K562 (cell line): ENCODE data around the gene MTOR. TPM values are rescaled to one million over a fixed set of nuclear protein-coding genes. Genes with fewer than 3 reads are reported as not detected.

Experiments
- HDAC3 ChIP-seq: fragments of 450-650 bp; IDR thresholded peaks from 2 replicates; pipeline ENCODE4 v1.6.1; 2018; ENCODE audit warnings: borderline replicate concordance, mild to moderate bottlenecking, moderate library complexity; ENCODE audit not compliant: partially characterized antibody
- HMGXB4 ChIP-seq: sonication (generic); formaldehyde crosslinking; IDR thresholded peaks from 2 replicates; pipeline ENCODE4 v1.8.1; 2023; ENCODE audit warnings: mild to moderate bottlenecking, missing genetic modification reagents
- KDM1A ChIP-seq, 2 experiments: fragments of 450-650 bp; IDR thresholded peaks; 2 replicates each; pipeline ENCODE4 v1.6.1; 2016; ENCODE audit warnings: mild to moderate bottlenecking in 2 of 2
- RBBP5 ChIP-seq: fragments of 200-600 bp; sonication (generic); IDR thresholded peaks from 2 replicates; pipeline ENCODE4 v1.6.1; 2012; ENCODE audit warnings: borderline replicate concordance, mild to moderate bottlenecking, low read length, control low read depth, inconsistent platforms; ENCODE audit not compliant: insufficient read depth, poor library complexity, severe bottlenecking
- SMARCA5 ChIP-seq: fragments of 450-650 bp; IDR thresholded peaks from 2 replicates; pipeline ENCODE4 v1.6.1; 2016
- TCFL5 ChIP-seq: fragments of 250-450 bp; sonication (Bioruptor Pico); conservative IDR thresholded peaks from 2 replicates; pipeline ENCODE4 v1.6.1; 2021; ENCODE audit warnings: mild to moderate bottlenecking, moderate library complexity, matching md5 sums
- ZFPM2 ChIP-seq: fragments of 250-450 bp; sonication (Bioruptor Pico); IDR thresholded peaks from 2 replicates; pipeline ENCODE4 v1.5.1; 2022; ENCODE audit warnings: mild to moderate bottlenecking
- ZNF143 ChIP-seq: sonication (generic); formaldehyde crosslinking; IDR thresholded peaks from 2 replicates; pipeline ENCODE4 v1.9.0; 2022; ENCODE audit warnings: mild to moderate bottlenecking, missing genetic modification reagents
- ZNF586 ChIP-seq: fragments of 450-650 bp; formaldehyde crosslinking; conservative IDR thresholded peaks from 2 replicates; pipeline ENCODE4 v1.4.0; 2020; ENCODE audit warnings: mild to moderate bottlenecking, moderate library complexity
- polyA plus RNA-seq, 8 experiments: library from polyadenylated mRNA; depleted of rRNA in 4 of 8; stranded (reverse) in 5 of 8; unstranded in 3 of 8; fragments of >200 nt; fragmentation: Nextera tagmentation in 2 of 8; fragmentation: Illumina TruSeq in 1 of 8; extraction: Ambion mirVana in 2 of 8; extraction: Trizol in 1 of 8; gene quantifications; 2 replicates each; pipeline versions ENCODE4 v1.2.1 to v1.2.3, GENCODE V29; 2011 to 2014; ENCODE audit warnings: inconsistent platforms in 1 of 8, missing spikeins in 1 of 8
- total RNA-seq, 7 experiments: library from RNA; depleted of rRNA in 6 of 7; stranded (reverse); fragments of >200 nt in 6 of 7; fragmentation: Illumina TruSeq in 2 of 7; extraction: Trizol in 2 of 7; gene quantifications; 2 replicates each; pipeline versions ENCODE4 v1.2.1 to v1.2.3, GENCODE V29; 2011 to 2021; ENCODE audit warnings: low replicate concordance in 1 of 7
- TF ChIP-seq, protein P1 (sequence below), 2 experiments: fragments of 450-650 bp; formaldehyde crosslinking in 1 of 2; IDR thresholded peaks; 2 replicates each; pipeline versions ENCODE4 v1.4.0 to v1.6.1; 2014 to 2020; ENCODE audit warnings: mild to moderate bottlenecking in 2 of 2, borderline replicate concordance in 1 of 2, low read depth in 1 of 2
- TF ChIP-seq, protein P2 (sequence below): sonication (generic); formaldehyde crosslinking; IDR thresholded peaks from 2 replicates; pipeline ENCODE4 v1.8.0; 2022; ENCODE audit warnings: missing genetic modification reagents, mild to moderate bottlenecking, borderline replicate concordance
- TF ChIP-seq, protein P3 (sequence below): fragments of 450-650 bp; formaldehyde crosslinking; IDR thresholded peaks from 2 replicates; pipeline ENCODE4 v1.4.0; 2022; ENCODE audit warnings: missing genetic modification characterization

Gene MTOR
- total and polyA plus RNA-seq, 9 of the 15 experiments (the other 6 are each of a cell fraction or from before 2014, with no cell fraction given) = 11.4 to 71.4 (median 52.2) TPM

- TF ChIP-seq, protein P1, sequence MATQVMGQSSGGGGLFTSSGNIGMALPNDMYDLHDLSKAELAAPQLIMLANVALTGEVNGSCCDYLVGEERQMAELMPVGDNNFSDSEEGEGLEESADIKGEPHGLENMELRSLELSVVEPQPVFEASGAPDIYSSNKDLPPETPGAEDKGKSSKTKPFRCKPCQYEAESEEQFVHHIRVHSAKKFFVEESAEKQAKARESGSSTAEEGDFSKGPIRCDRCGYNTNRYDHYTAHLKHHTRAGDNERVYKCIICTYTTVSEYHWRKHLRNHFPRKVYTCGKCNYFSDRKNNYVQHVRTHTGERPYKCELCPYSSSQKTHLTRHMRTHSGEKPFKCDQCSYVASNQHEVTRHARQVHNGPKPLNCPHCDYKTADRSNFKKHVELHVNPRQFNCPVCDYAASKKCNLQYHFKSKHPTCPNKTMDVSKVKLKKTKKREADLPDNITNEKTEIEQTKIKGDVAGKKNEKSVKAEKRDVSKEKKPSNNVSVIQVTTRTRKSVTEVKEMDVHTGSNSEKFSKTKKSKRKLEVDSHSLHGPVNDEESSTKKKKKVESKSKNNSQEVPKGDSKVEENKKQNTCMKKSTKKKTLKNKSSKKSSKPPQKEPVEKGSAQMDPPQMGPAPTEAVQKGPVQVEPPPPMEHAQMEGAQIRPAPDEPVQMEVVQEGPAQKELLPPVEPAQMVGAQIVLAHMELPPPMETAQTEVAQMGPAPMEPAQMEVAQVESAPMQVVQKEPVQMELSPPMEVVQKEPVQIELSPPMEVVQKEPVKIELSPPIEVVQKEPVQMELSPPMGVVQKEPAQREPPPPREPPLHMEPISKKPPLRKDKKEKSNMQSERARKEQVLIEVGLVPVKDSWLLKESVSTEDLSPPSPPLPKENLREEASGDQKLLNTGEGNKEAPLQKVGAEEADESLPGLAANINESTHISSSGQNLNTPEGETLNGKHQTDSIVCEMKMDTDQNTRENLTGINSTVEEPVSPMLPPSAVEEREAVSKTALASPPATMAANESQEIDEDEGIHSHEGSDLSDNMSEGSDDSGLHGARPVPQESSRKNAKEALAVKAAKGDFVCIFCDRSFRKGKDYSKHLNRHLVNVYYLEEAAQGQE (IDR thresholded peaks at IDR 0.05; ENCODE audit: borderline replicate concordance) = no peak
- TF ChIP-seq, protein P1 (CRISPR knock-in tag; IDR thresholded peaks at IDR 0.05; ENCODE audit: low read depth) = no peak; the same call in 1 of the 2 replicates
- 0 out of 2 replicates have a peak, but pooled peaks have one; percentile 45 for TF ChIP-seq ZFPM2 (CRISPR knock-in tag)
- TF ChIP-seq RBBP5 = peak; percentile 100
- TF ChIP-seq ZNF586 (CRISPR knock-in tag) = no peak
- TF ChIP-seq HMGXB4 (CRISPR knock-in tag) = 0 out of 2 replicates have a peak, but pooled peaks have one; percentile 40
- TF ChIP-seq, protein P2, sequence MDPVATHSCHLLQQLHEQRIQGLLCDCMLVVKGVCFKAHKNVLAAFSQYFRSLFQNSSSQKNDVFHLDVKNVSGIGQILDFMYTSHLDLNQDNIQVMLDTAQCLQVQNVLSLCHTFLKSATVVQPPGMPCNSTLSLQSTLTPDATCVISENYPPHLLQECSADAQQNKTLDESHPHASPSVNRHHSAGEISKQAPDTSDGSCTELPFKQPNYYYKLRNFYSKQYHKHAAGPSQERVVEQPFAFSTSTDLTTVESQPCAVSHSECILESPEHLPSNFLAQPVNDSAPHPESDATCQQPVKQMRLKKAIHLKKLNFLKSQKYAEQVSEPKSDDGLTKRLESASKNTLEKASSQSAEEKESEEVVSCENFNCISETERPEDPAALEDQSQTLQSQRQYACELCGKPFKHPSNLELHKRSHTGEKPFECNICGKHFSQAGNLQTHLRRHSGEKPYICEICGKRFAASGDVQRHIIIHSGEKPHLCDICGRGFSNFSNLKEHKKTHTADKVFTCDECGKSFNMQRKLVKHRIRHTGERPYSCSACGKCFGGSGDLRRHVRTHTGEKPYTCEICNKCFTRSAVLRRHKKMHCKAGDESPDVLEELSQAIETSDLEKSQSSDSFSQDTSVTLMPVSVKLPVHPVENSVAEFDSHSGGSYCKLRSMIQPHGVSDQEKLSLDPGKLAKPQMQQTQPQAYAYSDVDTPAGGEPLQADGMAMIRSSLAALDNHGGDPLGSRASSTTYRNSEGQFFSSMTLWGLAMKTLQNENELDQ = no peak
- TF ChIP-seq HDAC3 = no peak
- no peak for TF ChIP-seq TCFL5 (CRISPR knock-in tag)
- TF ChIP-seq SMARCA5 = no peak
- TF ChIP-seq, protein P3, sequence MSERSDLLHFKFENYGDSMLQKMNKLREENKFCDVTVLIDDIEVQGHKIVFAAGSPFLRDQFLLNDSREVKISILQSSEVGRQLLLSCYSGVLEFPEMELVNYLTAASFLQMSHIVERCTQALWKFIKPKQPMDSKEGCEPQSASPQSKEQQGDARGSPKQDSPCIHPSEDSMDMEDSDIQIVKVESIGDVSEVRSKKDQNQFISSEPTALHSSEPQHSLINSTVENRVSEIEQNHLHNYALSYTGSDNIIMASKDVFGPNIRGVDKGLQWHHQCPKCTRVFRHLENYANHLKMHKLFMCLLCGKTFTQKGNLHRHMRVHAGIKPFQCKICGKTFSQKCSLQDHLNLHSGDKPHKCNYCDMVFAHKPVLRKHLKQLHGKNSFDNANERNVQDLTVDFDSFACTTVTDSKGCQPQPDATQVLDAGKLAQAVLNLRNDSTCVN = 0 out of 2 replicates have a peak, but pooled peaks have one; percentile 45
- TF ChIP-seq KDM1A (IDR thresholded peaks at IDR 0.05) = no peak
- no peak for TF ChIP-seq ZNF143 (CRISPR knock-in tag)
Measured at GRCh38 chr1:11099310-11100148, 162.8 kb downstream of the MTOR start, which contains the start of gene EXOSC10 (continued).
